Thoracic aorta (tissue), 2 donors: Measurements from ENCODE around the gene S100A3. TPM values are rescaled to one million over a fixed set of nuclear protein-coding genes. Genes with fewer than 3 reads are reported as not detected.
A peak's percentile ranks its signal among the peaks of the same experiment; 100 is the strongest.

Source experiments
- ATAC-seq: fragments of 150-250 bp; one replicate; pipeline ENCODE4 v1.8.0; 2017; ENCODE audit warnings: low read depth; ENCODE audit not compliant: insufficient number of reproducible peaks, low FRiP score
- DNase-seq: peaks from one replicate; pipeline ENCODE4 v3.0.0-alpha.2; 2020; ENCODE audit warnings: low spot score
- H3K27ac ChIP-seq, 2 donors: fragments of 200-600 bp; sonication (generic); 1 replicate in 1 of 2; 2 replicates in 1 of 2; pipeline ENCODE4 v1.5.1; 2016; ENCODE audit warnings: mild to moderate bottlenecking in 2 of 2, moderate library complexity in 2 of 2
- H3K27me3 ChIP-seq: fragments of 200-600 bp; sonication (generic); replicated peaks from 2 replicates; pipeline ENCODE4 v1.6.0; 2016; ENCODE audit warnings: mild to moderate bottlenecking; ENCODE audit not compliant: insufficient read depth
- H3K36me3 ChIP-seq: fragments of 200-600 bp; sonication (generic); one replicate; pipeline ENCODE4 v1.5.1; 2016
- H3K4me1 ChIP-seq, 2 donors: fragments of 200-600 bp; sonication (generic); 1 replicate in 1 of 2; 2 replicates in 1 of 2; pipeline versions ENCODE4 v1.5.1 to v1.6.0; 2016; ENCODE audit warnings: low read depth in 2 of 2, mild to moderate bottlenecking in 1 of 2; ENCODE audit not compliant: control insufficient read depth in 1 of 2
- H3K4me3 ChIP-seq: fragments of 200-600 bp; sonication (generic); 2 replicates; pipeline ENCODE4 v1.5.1; 2016; ENCODE audit warnings: mild to moderate bottlenecking
- H3K9me3 ChIP-seq: fragments of 200-600 bp; sonication (generic); 2 replicates; pipeline ENCODE4 v1.5.1; 2016
- CTCF ChIP-seq: fragments of 200-600 bp; sonication (generic); IDR thresholded peaks from one replicate; pipeline ENCODE4 v1.5.1; 2019; ENCODE audit warnings: antibody characterized with exemption
- total RNA-seq, 2 donors: library from RNA; depleted of rRNA; stranded (reverse); fragments of >200 nt; gene quantifications; one replicate each; pipeline versions ENCODE4 v1.1.0 to v1.2.3, GENCODE V29; 2016

Gene S100A3
- total RNA-seq, 2 donors from 2014 or later = 3.1 to 25.0 TPM

GRCh38 chr1:153568367-153569099 lies 19.5 kb upstream of the S100A3 start:
- Histone ChIP-seq H3K4me3 (peak overlapping the region; percentile 63), H3K9me3 (no peaks in the 10 kb centered on the region)
- peak; percentile 60 for DNase-seq

GRCh38 chr1:153567621-153568366 lies 18.7 kb upstream of the S100A3 start:
- peak overlapping the region; percentile 63 for H3K4me3 ChIP-seq
- H3K27ac ChIP-seq = peak overlapping the region; percentile 76 to 98
- H3K27me3 ChIP-seq = no peaks in the 10 kb centered on the region
- ATAC-seq (no peak), DNase-seq (no peak)
- H3K9me3 ChIP-seq = no peaks in the 10 kb centered on the region
- no peak for TF ChIP-seq CTCF
- peaks cover 29 to 51% of the 10 kb centered on the region in 2 donors for H3K4me1 ChIP-seq
- H3K36me3 ChIP-seq = no peaks in the 10 kb centered on the region

More at GRCh38 chr1:153568367-153569099, 19.5 kb upstream of the S100A3 start:
- peak; percentile 99 for TF ChIP-seq CTCF
- Histone ChIP-seq H3K4me1 (peaks cover 33 to 56% of the 10 kb centered on the region in 2 donors), H3K27me3 (no peaks in the 10 kb centered on the region), H3K27ac (peak overlapping the region; percentile 76 to 98), H3K36me3 (no peaks in the 10 kb centered on the region)
- no peak for ATAC-seq

GRCh38 chr1:153566414-153567371 lies 17.6 kb upstream of the S100A3 start:
- Histone ChIP-seq H3K4me3 (peak overlapping the region; percentile 36), H3K27me3 (no peaks in the 10 kb centered on the region), H3K4me1 (peaks cover 29 to 41% of the 10 kb centered on the region in 2 donors), H3K27ac (peak overlapping the region; percentile 76 to 98), H3K9me3 (no peaks in the 10 kb centered on the region), H3K36me3 (no peaks in the 10 kb centered on the region)
- no peak for TF ChIP-seq CTCF
- ATAC-seq (peak; percentile 74), DNase-seq (peak; percentile 98)

DNA sequence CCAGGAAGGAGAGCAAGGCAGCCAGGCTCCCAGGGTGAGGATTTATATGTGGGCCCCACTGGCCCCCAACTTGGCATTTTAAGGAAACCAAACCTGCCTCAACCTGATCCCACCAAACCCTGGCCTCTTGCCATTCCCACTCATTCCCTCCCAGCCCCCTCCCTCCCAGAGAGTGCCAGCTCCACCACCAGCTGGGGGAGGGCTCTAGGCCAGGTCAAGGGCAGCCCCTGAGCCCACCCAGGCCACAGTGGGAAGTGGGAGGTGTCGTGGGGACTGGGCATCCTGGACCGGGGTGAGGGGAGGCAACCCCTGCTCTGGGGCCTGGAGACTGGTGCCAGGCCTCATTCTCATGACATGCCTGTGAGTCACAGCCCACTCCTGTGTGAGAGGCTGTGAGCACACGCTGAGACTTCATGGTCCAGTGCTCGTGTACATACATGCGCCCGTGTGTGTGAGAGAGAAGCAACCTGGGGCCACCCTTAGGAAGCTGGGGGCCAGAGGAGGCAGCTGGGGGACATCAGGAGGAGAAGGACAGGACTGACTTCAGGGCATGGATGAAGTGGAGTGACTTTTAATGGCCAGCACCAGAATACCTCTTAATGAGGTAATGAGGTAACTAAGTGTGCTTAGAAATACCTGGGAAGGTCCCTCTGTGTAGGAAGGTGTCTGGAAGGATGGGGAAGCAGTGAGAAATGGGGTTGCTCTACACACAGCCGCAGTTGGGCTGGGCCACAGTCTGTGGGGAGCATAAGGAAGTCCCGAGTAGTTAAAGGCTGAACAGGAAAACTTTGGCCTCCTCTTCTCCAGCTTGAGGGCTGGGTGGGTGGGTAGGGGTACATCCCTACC lies 16.7 kb upstream of the S100A3 start, which contains the start of gene S100A2:
TSS of gene S100A2 (minus strand) at position 316 of the 846 bp plus-strand sequence. CDS start 1,967 bp downstream, outside the sequence.
- Histone ChIP-seq H3K36me3 (no peaks in the 10 kb centered on the region), H3K9me3 (no peaks in the 10 kb centered on the region), H3K4me1 (peaks cover 29 to 41% of the 10 kb centered on the region in 2 donors), H3K27ac (peak within 1 kb of the TSS; percentile 76 to 98), H3K4me3 (peak within 1 kb of the TSS; percentile 36), H3K27me3 (no peaks in the 10 kb centered on the region)
- DNase-seq (peak; percentile 66), ATAC-seq (peak; percentile 67)
- TF ChIP-seq CTCF = no peak
